Measurements from ENCODE around the gene ANO9. TPM values are rescaled to one million over a fixed set of nuclear protein-coding genes. Genes with fewer than 3 reads are reported as not detected.

ANO9 gene
- total RNA-seq, 3 donors from 2014 or later, result 0.32 to 14.2 (median 9.8) TPM

DNA sequence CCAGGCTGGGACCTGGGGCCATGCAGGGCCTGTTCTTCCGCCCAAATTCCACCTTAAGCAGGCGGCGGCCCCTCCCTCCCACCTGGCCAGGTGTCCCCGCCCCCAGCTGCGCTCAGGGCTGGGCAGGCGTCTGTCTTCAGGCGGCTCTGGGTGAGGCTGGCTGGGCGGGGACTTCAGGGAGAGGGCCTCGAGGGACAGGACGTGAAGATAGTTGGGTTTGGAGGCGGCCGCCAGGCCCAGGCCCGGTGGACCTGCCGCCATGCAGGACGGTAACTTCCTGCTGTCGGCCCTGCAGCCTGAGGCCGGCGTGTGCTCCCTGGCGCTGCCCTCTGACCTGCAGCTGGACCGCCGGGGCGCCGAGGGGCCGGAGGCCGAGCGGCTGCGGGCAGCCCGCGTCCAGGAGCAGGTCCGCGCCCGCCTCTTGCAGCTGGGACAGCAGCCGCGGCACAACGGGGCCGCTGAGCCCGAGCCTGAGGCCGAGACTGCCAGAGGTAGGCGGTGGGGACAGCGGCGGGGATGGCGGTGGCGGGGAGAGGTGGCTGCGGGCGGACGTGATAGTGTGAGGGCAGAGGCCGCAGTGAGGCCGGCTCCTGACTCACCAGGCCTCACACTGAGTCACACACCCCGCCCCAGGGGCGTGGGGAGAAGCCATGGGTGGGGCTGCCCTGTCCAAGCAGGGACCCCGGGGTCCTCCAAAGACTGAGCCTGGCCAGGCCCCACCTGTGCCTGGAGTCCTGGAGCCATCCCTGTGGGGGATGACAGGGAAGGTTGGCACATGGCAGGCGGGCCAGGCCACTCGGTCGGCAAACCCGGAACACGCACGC lies 47.6 kb downstream of the ANO9 start, which contains the start of gene PKP3:
PKP3 (plus strand) TSS at position 176 of the 824 bp plus-strand sequence; CDS start at position 260, 84 bp downstream.
- H3K27ac ChIP-seq, result peak within 1 kb of the TSS; percentile 92 to 94
- H3K4me3 ChIP-seq, result peak within 1 kb of the TSS in 2 of 3 donors; percentile 55 to 79
- H3K27me3 ChIP-seq, result peaks cover 0 to 3% of the 10 kb centered on the region in 2 donors
- TF ChIP-seq POLR2AphosphoS5 (IDR thresholded peaks at IDR 0.05) (no peak), POLR2A (IDR thresholded peaks at IDR 0.05) (peak; percentile 7)
- TF ChIP-seq, protein P1, sequence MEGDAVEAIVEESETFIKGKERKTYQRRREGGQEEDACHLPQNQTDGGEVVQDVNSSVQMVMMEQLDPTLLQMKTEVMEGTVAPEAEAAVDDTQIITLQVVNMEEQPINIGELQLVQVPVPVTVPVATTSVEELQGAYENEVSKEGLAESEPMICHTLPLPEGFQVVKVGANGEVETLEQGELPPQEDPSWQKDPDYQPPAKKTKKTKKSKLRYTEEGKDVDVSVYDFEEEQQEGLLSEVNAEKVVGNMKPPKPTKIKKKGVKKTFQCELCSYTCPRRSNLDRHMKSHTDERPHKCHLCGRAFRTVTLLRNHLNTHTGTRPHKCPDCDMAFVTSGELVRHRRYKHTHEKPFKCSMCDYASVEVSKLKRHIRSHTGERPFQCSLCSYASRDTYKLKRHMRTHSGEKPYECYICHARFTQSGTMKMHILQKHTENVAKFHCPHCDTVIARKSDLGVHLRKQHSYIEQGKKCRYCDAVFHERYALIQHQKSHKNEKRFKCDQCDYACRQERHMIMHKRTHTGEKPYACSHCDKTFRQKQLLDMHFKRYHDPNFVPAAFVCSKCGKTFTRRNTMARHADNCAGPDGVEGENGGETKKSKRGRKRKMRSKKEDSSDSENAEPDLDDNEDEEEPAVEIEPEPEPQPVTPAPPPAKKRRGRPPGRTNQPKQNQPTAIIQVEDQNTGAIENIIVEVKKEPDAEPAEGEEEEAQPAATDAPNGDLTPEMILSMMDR (IDR thresholded peaks at IDR 0.05), result no peak
- no peaks in the 10 kb centered on the region for H3K9me3 ChIP-seq
- intact Hi-C loops (cut with DNase I; ENCODE audit: low total_unique reads), result no loop called here
- peaks cover 10 to 16% of the 10 kb centered on the region in 2 donors for H3K4me1 ChIP-seq
- no peaks in the 10 kb centered on the region for H3K36me3 ChIP-seq
- peak; percentile 88 to 89 for DNase-seq (ENCODE audit: low spot score in 2 of 2)

DNA sequence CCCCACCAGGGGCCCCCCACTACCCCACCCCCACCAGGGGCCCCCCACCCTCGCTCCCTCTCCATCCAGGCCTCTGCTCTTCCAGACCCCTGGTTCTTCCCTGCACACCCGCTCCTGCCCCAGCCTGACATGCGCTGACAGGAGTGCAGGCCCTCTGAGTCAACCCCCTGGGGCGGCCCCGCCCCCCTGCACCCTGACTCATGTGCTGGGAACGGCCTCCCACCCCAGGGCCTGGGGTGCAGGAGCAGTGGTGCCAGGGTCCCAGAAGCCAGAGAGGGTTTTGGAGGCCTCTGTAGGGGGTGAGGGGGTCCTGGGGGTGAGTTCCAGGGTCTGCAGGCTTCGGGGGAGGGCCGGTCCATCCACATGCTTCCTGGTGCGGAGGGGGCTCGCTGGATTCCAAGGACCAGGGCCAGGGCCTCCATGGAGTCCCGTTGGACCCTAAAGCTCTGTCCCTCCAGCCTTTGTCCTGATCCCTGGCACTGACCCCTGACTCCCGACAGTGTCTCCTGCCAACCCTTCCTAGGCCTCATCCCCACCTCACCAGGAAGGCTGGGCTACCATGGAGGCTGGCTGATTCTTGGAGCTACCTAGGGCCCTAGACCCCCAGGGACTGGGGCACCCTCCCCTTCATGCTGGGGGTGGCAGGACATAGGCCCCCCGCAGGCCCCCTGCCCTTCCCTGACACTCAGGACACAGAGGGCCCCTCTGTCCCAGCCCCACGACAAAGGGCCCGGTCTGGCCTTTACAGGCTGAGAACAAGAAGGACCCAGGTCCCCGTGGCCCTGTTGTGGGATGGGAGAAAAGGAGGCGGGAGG lies 48.4 kb downstream of the ANO9 start:
- no peaks in the 10 kb centered on the region for H3K9me3 ChIP-seq
- peak overlapping the region; percentile 92 to 94 for H3K27ac ChIP-seq
- peaks cover 0 to 3% of the 10 kb centered on the region in 2 donors for H3K27me3 ChIP-seq
- peak; percentile 87 to 90 for DNase-seq (ENCODE audit: low spot score in 2 of 2)
- peaks cover 10 to 16% of the 10 kb centered on the region in 2 donors for H3K4me1 ChIP-seq
- intact Hi-C loops (cut with DNase I; ENCODE audit: low total_unique reads), result no loop called here
- H3K4me3 ChIP-seq, result peak overlapping the region in 2 of 3 donors; percentile 55 to 79
- no peaks in the 10 kb centered on the region for H3K36me3 ChIP-seq
- no peak for TF ChIP-seq POLR2A (IDR thresholded peaks at IDR 0.05)
- no peak for TF ChIP-seq POLR2AphosphoS5 (IDR thresholded peaks at IDR 0.05)
- TF ChIP-seq, protein P1 (IDR thresholded peaks at IDR 0.05), result no peak

DNA sequence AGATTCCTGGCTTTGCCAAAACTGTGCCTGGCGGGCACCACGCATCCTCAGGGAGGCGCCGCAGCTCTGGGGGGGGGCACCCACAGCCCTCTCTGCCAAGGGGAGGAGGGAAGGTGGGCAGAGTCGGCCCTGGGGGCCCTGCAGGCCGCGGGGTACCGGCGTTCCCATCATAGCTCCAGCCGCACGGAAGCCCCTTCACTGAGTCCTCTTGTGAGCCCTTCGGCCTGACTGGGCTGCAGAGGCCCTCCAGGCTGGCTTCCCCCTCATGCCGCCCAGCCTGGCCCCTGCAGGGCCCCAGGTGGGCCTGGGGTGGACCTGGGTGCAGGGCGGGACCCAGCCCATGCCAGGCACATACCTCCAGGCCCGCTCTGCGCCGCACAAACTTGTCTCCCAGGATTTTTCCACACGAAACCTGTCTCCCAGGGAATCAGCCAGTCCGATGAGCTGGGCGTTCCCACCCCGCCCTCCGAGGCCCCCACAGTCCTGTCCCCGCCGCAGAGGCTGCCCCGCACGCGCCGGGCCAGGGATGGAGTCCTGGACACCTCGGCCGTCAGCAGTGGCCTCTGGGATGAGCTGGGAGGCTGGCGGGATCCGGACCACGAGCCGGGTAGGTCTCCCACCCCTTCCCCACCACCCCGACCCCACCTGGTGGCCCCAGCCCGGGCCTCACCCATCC lies 49.6 kb downstream of the ANO9 start:
- no peak for DNase-seq (ENCODE audit: low spot score in 2 of 2)
- TF ChIP-seq, protein P1 (IDR thresholded peaks at IDR 0.05), result no peak
- no peak for TF ChIP-seq POLR2AphosphoS5 (IDR thresholded peaks at IDR 0.05)
- no peak for TF ChIP-seq POLR2A (IDR thresholded peaks at IDR 0.05)
- Histone ChIP-seq H3K4me1 (peaks cover 10 to 16% of the 10 kb centered on the region in 2 donors), H3K27ac (peak overlapping the region; percentile 92 to 94), H3K9me3 (peaks cover 0 to 3% of the 10 kb centered on the region in 2 donors), H3K4me3 (peak overlapping the region in 2 of 3 donors; percentile 55 to 79), H3K36me3 (no peaks in the 10 kb centered on the region), H3K27me3 (peaks cover 0 to 3% of the 10 kb centered on the region in 2 donors)
- intact Hi-C loops (cut with DNase I; ENCODE audit: low total_unique reads), result no loop called here

DNA sequence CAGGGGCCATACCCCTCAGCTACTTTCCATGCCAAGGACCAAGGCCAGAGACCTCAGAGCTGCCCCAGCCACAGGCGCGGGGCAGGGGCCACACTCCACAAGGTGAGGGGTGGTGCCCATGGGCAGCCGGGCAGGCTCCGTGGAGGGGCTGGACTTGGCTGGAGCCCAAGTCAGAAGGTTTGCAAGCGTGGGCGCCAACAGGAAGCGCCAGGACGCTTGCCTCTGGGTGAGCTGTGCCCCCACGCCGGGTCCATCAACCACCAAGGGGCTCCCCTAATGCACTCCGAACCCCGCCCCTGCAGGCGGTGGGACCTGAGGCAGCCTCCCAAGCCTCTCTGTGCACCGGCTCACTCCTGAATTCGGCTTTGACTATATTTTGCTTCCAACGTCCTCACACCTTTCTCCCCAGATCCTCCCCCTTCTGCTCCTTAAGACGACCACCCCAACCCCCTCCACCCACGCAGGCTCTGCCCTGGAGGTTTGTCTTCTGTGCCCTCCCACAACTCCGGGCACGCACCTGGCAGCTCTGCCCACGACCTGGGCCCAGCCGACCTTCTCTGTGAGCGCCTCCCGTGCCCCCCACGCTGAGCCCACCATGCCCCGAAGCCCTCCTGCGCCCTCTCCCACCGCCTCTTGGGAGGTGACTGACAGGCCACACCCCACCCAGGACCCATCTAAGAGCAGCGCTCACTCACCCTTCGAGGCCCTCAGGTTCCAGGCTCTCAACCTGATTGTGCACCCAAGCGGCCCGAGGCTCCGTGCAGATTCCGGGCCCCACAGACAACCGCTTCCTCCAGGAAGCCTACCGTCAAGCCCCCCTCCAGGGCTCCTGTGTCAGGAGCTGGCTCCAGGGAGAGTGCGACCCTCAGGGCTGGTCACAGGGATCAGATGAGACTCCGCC lies 50.4 kb downstream of the ANO9 start:
- intact Hi-C loops (cut with DNase I; ENCODE audit: low total_unique reads), result no loop called here
- Histone ChIP-seq H3K9me3 (peaks cover 7 to 10% of the 10 kb centered on the region in 2 donors), H3K4me3 (peak overlapping the region in 2 of 3 donors; percentile 55 to 79), H3K27me3 (peaks cover 0 to 3% of the 10 kb centered on the region in 2 donors), H3K4me1 (peaks cover 10 to 12% of the 10 kb centered on the region in 2 donors), H3K27ac (no peak overlapping the region), H3K36me3 (no peaks in the 10 kb centered on the region)
- TF ChIP-seq POLR2AphosphoS5 (IDR thresholded peaks at IDR 0.05) (no peak), POLR2A (IDR thresholded peaks at IDR 0.05) (no peak)
- TF ChIP-seq, protein P1 (IDR thresholded peaks at IDR 0.05), result no peak
- no peak for DNase-seq (ENCODE audit: low spot score in 2 of 2)

All from breast epithelium (tissue), 4 donors.